Common myeloid progenitor, CD34-positive (primary cell): ENCODE data around the gene ACVR1B.

Experiments
- CTCF ChIA-PET: fragments of 350-600 bp; sonication (Branson Sonifier 250); formaldehyde crosslinking; loops from one replicate; lab custom pipeline; 2021; ENCODE audit warnings: antibody characterized with exemption; lab: Charles Lee
- POLR2A ChIA-PET: fragments of 350-600 bp; sonication (Branson Sonifier 250); formaldehyde crosslinking; loops from one replicate; lab custom pipeline; 2021; ENCODE audit warnings: antibody characterized with exemption; lab: Charles Lee
- DNase-seq, 3 donors: peaks; one replicate each; pipeline versions ENCODE4 v3.0.0 to v3.0.0-alpha.2; 2013
- H3K27ac ChIP-seq, 2 experiments: 1 replicate in 1 of 2; 2 replicates in 1 of 2; pipeline ENCODE4 v1.7.0; 2013; ENCODE audit warnings: inconsistent platforms in 2 of 2, low read length in 2 of 2, mild to moderate bottlenecking in 2 of 2, low read depth in 1 of 2, moderate library complexity in 1 of 2; ENCODE audit not compliant: severe bottlenecking in 2 of 2, insufficient read depth in 1 of 2, poor library complexity in 1 of 2
- H3K27me3 ChIP-seq, 5 experiments: replicated peaks in 2 of 5; 1 replicate in 3 of 5; 2 replicates in 2 of 5; pipeline versions ENCODE4 v1.6.1 to v1.7.0; 2013; ENCODE audit warnings: low read length in 4 of 5, mild to moderate bottlenecking in 2 of 5, moderate library complexity in 2 of 5, inconsistent platforms in 1 of 5; ENCODE audit not compliant: insufficient read depth in 5 of 5, control insufficient read depth in 4 of 5
- H3K36me3 ChIP-seq, 4 experiments: 1 replicate in 2 of 4; 2 replicates in 2 of 4; pipeline versions ENCODE4 v1.6.1 to v1.7.0; 2013; ENCODE audit warnings: low read length in 3 of 4, control low read depth in 1 of 4, mild to moderate bottlenecking in 1 of 4; ENCODE audit not compliant: control insufficient read depth in 4 of 4, insufficient read depth in 4 of 4
- H3K4me1 ChIP-seq, 4 experiments: 1 replicate in 3 of 4; 2 replicates in 1 of 4; pipeline versions ENCODE4 v1.6.1 to v1.7.1; 2013; ENCODE audit warnings: low read length in 3 of 4, mild to moderate bottlenecking in 3 of 4, control low read depth in 1 of 4, inconsistent platforms in 1 of 4, moderate library complexity in 1 of 4; ENCODE audit not compliant: control insufficient read depth in 4 of 4, insufficient read depth in 4 of 4; ENCODE audit errors: control extremely low read depth in 1 of 4
- H3K4me3 ChIP-seq, 7 experiments: 1 replicate in 4 of 7; 2 replicates in 3 of 7; pipeline versions ENCODE4 v1.5.1 to v1.7.0; 2013; ENCODE audit warnings: mild to moderate bottlenecking in 7 of 7, low read length in 6 of 7, moderate library complexity in 6 of 7, inconsistent platforms in 2 of 7, low read depth in 2 of 7, control low read depth in 1 of 7; ENCODE audit not compliant: insufficient read depth in 4 of 7, control insufficient read depth in 1 of 7; ENCODE audit errors: extremely low read depth in 1 of 7
- H3K9me3 ChIP-seq, 5 experiments: 1 replicate in 4 of 5; 2 replicates in 1 of 5; pipeline versions ENCODE4 v1.6.1 to v1.7.1; 2013; ENCODE audit warnings: low read length in 4 of 5, mild to moderate bottlenecking in 2 of 5, inconsistent platforms in 1 of 5, low read depth in 1 of 5, moderate library complexity in 1 of 5; ENCODE audit not compliant: control insufficient read depth in 4 of 5, insufficient read depth in 2 of 5; ENCODE audit errors: control extremely low read depth in 1 of 5
- WGBS: methylation state at CpG from one replicate; pipeline ENCODE4 v1.1.5; 2013; ENCODE audit not compliant: insufficient coverage; 5-methylcytosine and 5-hydroxymethylcytosine counted together

Gene ACVR1B

GRCh38 chr12:52032804-52033445 lies 81.4 kb downstream of the ACVR1B start:
- H3K9me3 ChIP-seq = no peaks in the 10 kb centered on the region
- no peaks in the 10 kb centered on the region for H3K36me3 ChIP-seq
- CTCF ChIA-PET = interaction anchor here (0.8 to 18.9 kb wide), 9 partner anchors 7 to 91 kb away, joined by 3 to 661 read pairs (median 7); partner anchors contain the start of genes ATG101, NR4A1 and SMIM41
- H3K4me1 ChIP-seq = peaks cover 0 to 36% (median 29%) of the 10 kb centered on the region in 4 experiments
- peak; percentile 90 to 95 (median 93) for DNase-seq
- POLR2A ChIA-PET = interaction anchor here (0.8 to 2.4 kb wide), 8 partner anchors 9 to 49 kb away, joined by 3 to 30 read pairs (median 4); partner anchors contain the start of genes ATG101, NR4A1 and TAMALIN
- peaks cover 0 to 32% (median 9%) of the 10 kb centered on the region in 5 experiments for H3K27me3 ChIP-seq
- 0% methylated on average over 37 of the region's 48 CpGs for WGBS
- H3K4me3 ChIP-seq = peak overlapping the region in 6 of 7 experiments; percentile 44 to 71 (median 56)
- peak overlapping the region in 1 of 2 experiments; percentile 43 for H3K27ac ChIP-seq

GRCh38 chr12:52033446-52034140 lies 82.1 kb downstream of the ACVR1B start:
- ChIA-PET POLR2A (interaction anchor here (0.6 to 2.4 kb wide), 7 partner anchors 8 to 41 kb away, joined by 3 to 30 read pairs (median 4); partner anchors contain the start of genes ATG101 and NR4A1), CTCF (interaction anchor here (0.8 to 18.9 kb wide), 10 partner anchors 6 to 91 kb away, joined by 3 to 661 read pairs (median 7); partner anchors contain the start of genes ATG101, NR4A1 and SMIM41)
- Histone ChIP-seq H3K4me3 (peak overlapping the region in 6 of 7 experiments; percentile 44 to 71 (median 56)), H3K36me3 (no peaks in the 10 kb centered on the region), H3K27ac (peak overlapping the region in 1 of 2 experiments; percentile 43), H3K27me3 (peaks cover 0 to 38% (median 9%) of the 10 kb centered on the region in 5 experiments), H3K4me1 (peaks cover 0 to 39% (median 29%) of the 10 kb centered on the region in 4 experiments), H3K9me3 (no peaks in the 10 kb centered on the region)
- DNase-seq = no peak
- 39% methylated on average over 11 of the region's 13 CpGs for WGBS

GRCh38 chr12:52035190-52035589 lies 83.7 kb downstream of the ACVR1B start:
- Histone ChIP-seq H3K27ac (no peak overlapping the region), H3K27me3 (peaks cover 0 to 45% (median 9%) of the 10 kb centered on the region in 5 experiments), H3K36me3 (no peaks in the 10 kb centered on the region), H3K4me3 (no peak overlapping the region), H3K4me1 (peaks cover 0 to 39% (median 29%) of the 10 kb centered on the region in 4 experiments), H3K9me3 (no peaks in the 10 kb centered on the region)
- ChIA-PET CTCF (interaction anchor here (1.1 to 18.9 kb wide), 5 partner anchors 10 to 51 kb away, joined by 3 to 312 read pairs (median 7); partner anchors contain the start of genes ATG101 and NR4A1), POLR2A (interaction anchor here (1.0 to 4.0 kb wide), 2 partner anchors 12 to 16 kb away, joined by 4 to 21 read pairs; partner anchors contain the start of gene NR4A1)
- DNase-seq = no peak
- 100% methylated on average over 1 of the region's 4 CpGs for WGBS

GRCh38 chr12:52035926-52036325 lies 84.4 kb downstream of the ACVR1B start:
- Histone ChIP-seq H3K4me1 (peaks cover 0 to 39% (median 29%) of the 10 kb centered on the region in 4 experiments), H3K27ac (no peak overlapping the region), H3K27me3 (peaks cover 0 to 45% (median 9%) of the 10 kb centered on the region in 5 experiments), H3K9me3 (no peaks in the 10 kb centered on the region), H3K36me3 (no peaks in the 10 kb centered on the region), H3K4me3 (no peak overlapping the region)
- CTCF ChIA-PET = interaction anchor here (0.8 to 18.9 kb wide), 3 partner anchors 10 to 15 kb away, joined by 3 to 312 read pairs (median 23); partner anchors contain the start of gene NR4A1
- WGBS = no CpG with 5 or more reads among the region's 2 CpGs
- POLR2A ChIA-PET = interaction anchor here (0.8 to 4.0 kb wide), 5 partner anchors 12 to 46 kb away, joined by 3 to 21 read pairs (median 4); partner anchors contain the start of genes NR4A1 and TAMALIN
- DNase-seq = no peak

GRCh38 chr12:52036587-52037171 lies 85.2 kb downstream of the ACVR1B start:
- Histone ChIP-seq H3K27me3 (peaks cover 0 to 45% (median 9%) of the 10 kb centered on the region in 5 experiments), H3K36me3 (no peaks in the 10 kb centered on the region), H3K9me3 (no peaks in the 10 kb centered on the region), H3K4me1 (peaks cover 0 to 43% (median 32%) of the 10 kb centered on the region in 4 experiments), H3K27ac (no peak overlapping the region), H3K4me3 (peak overlapping the region; percentile 23 to 65 (median 35))
- peak; percentile 66 to 81 (median 72) for DNase-seq
- ChIA-PET CTCF (interaction anchor here (0.7 to 18.9 kb wide), 5 partner anchors 9 to 101 kb away, joined by 3 to 312 read pairs (median 20); partner anchors contain the start of gene NR4A1), POLR2A (interaction anchor here (0.8 to 4.0 kb wide), 8 partner anchors 10 to 45 kb away, joined by 3 to 21 read pairs (median 9); partner anchors contain the start of genes ATG101, NR4A1 and TAMALIN)
- WGBS = 10% methylated on average over 33 of the region's 53 CpGs

GRCh38 chr12:52037248-52037861 lies 85.9 kb downstream of the ACVR1B start:
- WGBS = 2% methylated on average over 52 of the region's 59 CpGs
- peaks cover 0 to 45% (median 9%) of the 10 kb centered on the region in 5 experiments for H3K27me3 ChIP-seq
- peak overlapping the region in 6 of 7 experiments; percentile 29 to 69 (median 56) for H3K4me3 ChIP-seq
- ChIA-PET CTCF (interaction anchor here (2.7 to 18.9 kb wide), 4 partner anchors 11 to 45 kb away, joined by 12 to 312 read pairs (median 22); partner anchors contain the start of gene NR4A1), POLR2A (interaction anchor here (0.6 to 4.0 kb wide), 11 partner anchors 9 to 44 kb away, joined by 3 to 21 read pairs (median 4); partner anchors contain the start of genes ATG101, NR4A1 and SMIM41)
- H3K27ac ChIP-seq = no peak overlapping the region
- no peak for DNase-seq
- no peaks in the 10 kb centered on the region for H3K36me3 ChIP-seq
- peaks cover 0 to 47% (median 37%) of the 10 kb centered on the region in 4 experiments for H3K4me1 ChIP-seq
- H3K9me3 ChIP-seq = no peaks in the 10 kb centered on the region
